KOPT-K1 (cell line): ENCODE data around the gene ZNF436.

Experiments used
- H3K27ac ChIP-seq: fragments of 200-600 bp; sonication (generic); 2 replicates; pipeline ENCODE4 v1.5.1; 2016; ENCODE audit warnings: antibody characterized with exemption, mild to moderate bottlenecking, low read depth, low read length; ENCODE audit not compliant: poor library complexity, severe bottlenecking
- H3K36me3 ChIP-seq: fragments of 200-600 bp; sonication (generic); 2 replicates; pipeline ENCODE4 v1.5.1; 2017; ENCODE audit warnings: antibody characterized with exemption, mild to moderate bottlenecking, low read length, moderate library complexity; ENCODE audit not compliant: insufficient read depth
- H3K9me3 ChIP-seq: fragments of 200-600 bp; sonication (generic); 2 replicates; pipeline ENCODE4 v1.5.1; 2017; ENCODE audit warnings: antibody characterized with exemption, low read length, mild to moderate bottlenecking; ENCODE audit not compliant: insufficient read depth, poor library complexity, severe bottlenecking

ZNF436 gene

GRCh38 chr1:23369335-23370013 lies at the start of gene ZNF436:
ZNF436 (minus strand) TSS chr1:23369836; CDS start chr1:23368005, 1,831 bp downstream.
- peak within 1 kb of the TSS; percentile 94 for H3K27ac ChIP-seq
- H3K9me3 ChIP-seq, result peaks cover 6% of the 10 kb centered on the region
- peaks cover 13% of the 10 kb centered on the region for H3K36me3 ChIP-seq

GRCh38 chr1:23419180-23419579 lies 49.5 kb upstream of the ZNF436 start:
- no peaks in the 10 kb centered on the region for H3K36me3 ChIP-seq
- H3K27ac ChIP-seq, result no peak overlapping the region
- H3K9me3 ChIP-seq, result no peaks in the 10 kb centered on the region

GRCh38 chr1:23417570-23417969 lies 47.9 kb upstream of the ZNF436 start:
- no peak overlapping the region for H3K27ac ChIP-seq
- H3K36me3 ChIP-seq, result no peaks in the 10 kb centered on the region
- H3K9me3 ChIP-seq, result no peaks in the 10 kb centered on the region

GRCh38 chr1:23416964-23417363 lies 47.3 kb upstream of the ZNF436 start:
- no peak overlapping the region for H3K27ac ChIP-seq
- no peaks in the 10 kb centered on the region for H3K9me3 ChIP-seq
- H3K36me3 ChIP-seq, result no peaks in the 10 kb centered on the region

- Histone ChIP-seq H3K9me3 (no peaks in the 10 kb centered on the region), H3K36me3 (no peaks in the 10 kb centered on the region), H3K27ac (no peak overlapping the region)
Observed at GRCh38 chr1:23408797-23409290, 39.2 kb upstream of the ZNF436 start.

- Histone ChIP-seq H3K9me3 (no peaks in the 10 kb centered on the region), H3K36me3 (no peaks in the 10 kb centered on the region), H3K27ac (no peak overlapping the region)
Observed at GRCh38 chr1:23407016-23407630, 37.5 kb upstream of the ZNF436 start.

GRCh38 chr1:23405946-23406345 lies 36.3 kb upstream of the ZNF436 start:
- Histone ChIP-seq H3K36me3 (no peaks in the 10 kb centered on the region), H3K27ac (no peak overlapping the region), H3K9me3 (no peaks in the 10 kb centered on the region)

- Histone ChIP-seq H3K36me3 (no peaks in the 10 kb centered on the region), H3K27ac (no peak overlapping the region), H3K9me3 (no peaks in the 10 kb centered on the region)
Observed at GRCh38 chr1:23403735-23404486, 34.3 kb upstream of the ZNF436 start.

GRCh38 chr1:23403355-23403734 lies 33.7 kb upstream of the ZNF436 start:
- Histone ChIP-seq H3K27ac (no peak overlapping the region), H3K36me3 (no peaks in the 10 kb centered on the region), H3K9me3 (no peaks in the 10 kb centered on the region)

- H3K9me3 ChIP-seq, result no peaks in the 10 kb centered on the region
- H3K36me3 ChIP-seq, result no peaks in the 10 kb centered on the region
- no peak overlapping the region for H3K27ac ChIP-seq
Observed at GRCh38 chr1:23403038-23403336, 33.4 kb upstream of the ZNF436 start.

- H3K9me3 ChIP-seq, result no peaks in the 10 kb centered on the region
- no peaks in the 10 kb centered on the region for H3K36me3 ChIP-seq
- no peak overlapping the region for H3K27ac ChIP-seq
Observed at GRCh38 chr1:23402286-23403037, 32.8 kb upstream of the ZNF436 start.

GRCh38 chr1:23401313-23401712 lies 31.7 kb upstream of the ZNF436 start:
- Histone ChIP-seq H3K9me3 (no peaks in the 10 kb centered on the region), H3K36me3 (no peaks in the 10 kb centered on the region), H3K27ac (no peak overlapping the region)

- Histone ChIP-seq H3K9me3 (no peaks in the 10 kb centered on the region), H3K27ac (no peak overlapping the region), H3K36me3 (no peaks in the 10 kb centered on the region)
Observed at GRCh38 chr1:23400324-23401114, 30.9 kb upstream of the ZNF436 start.

- Histone ChIP-seq H3K36me3 (no peaks in the 10 kb centered on the region), H3K9me3 (no peaks in the 10 kb centered on the region), H3K27ac (no peak overlapping the region)
Observed at GRCh38 chr1:23399229-23399628, 29.6 kb upstream of the ZNF436 start.
